Dendritic cell treated with granulocyte-macrophage colony-stimulating factor and Interleukin-4, amounts not matched to agents 40 ng/mL and 50 ng/mL, for 4 days (primary cell): Measurements from ENCODE around the gene SCAPER.

Source experiments
- H3K27ac Mint-ChIP-seq: one replicate; pipeline ENCODE4 v1.8.0; 2022; ENCODE audit warnings: mild to moderate bottlenecking, mixed read lengths
- H3K27me3 Mint-ChIP-seq: one replicate; pipeline ENCODE4 v1.8.0; 2022; ENCODE audit warnings: mild to moderate bottlenecking, mixed read lengths
- H3K36me3 Mint-ChIP-seq: one replicate; pipeline ENCODE4 v1.8.0; 2022; ENCODE audit warnings: low read depth, mixed read lengths
- H3K4me1 Mint-ChIP-seq: one replicate; pipeline ENCODE4 v1.8.0; 2022; ENCODE audit warnings: low read depth, mixed read lengths
- H3K4me3 Mint-ChIP-seq: one replicate; pipeline ENCODE4 v1.8.0; 2022; ENCODE audit warnings: mild to moderate bottlenecking, moderate library complexity, mixed read lengths
- H3K9me3 Mint-ChIP-seq: one replicate; pipeline ENCODE4 v1.8.0; 2022; ENCODE audit warnings: mixed read lengths
- intact Hi-C: fragments of 100-400 bp; cut with micrococcal nuclease; formaldehyde crosslinking; loops from one replicate; pipeline ENCODE4 v1.15.0; 2022

The SCAPER gene

DNA sequence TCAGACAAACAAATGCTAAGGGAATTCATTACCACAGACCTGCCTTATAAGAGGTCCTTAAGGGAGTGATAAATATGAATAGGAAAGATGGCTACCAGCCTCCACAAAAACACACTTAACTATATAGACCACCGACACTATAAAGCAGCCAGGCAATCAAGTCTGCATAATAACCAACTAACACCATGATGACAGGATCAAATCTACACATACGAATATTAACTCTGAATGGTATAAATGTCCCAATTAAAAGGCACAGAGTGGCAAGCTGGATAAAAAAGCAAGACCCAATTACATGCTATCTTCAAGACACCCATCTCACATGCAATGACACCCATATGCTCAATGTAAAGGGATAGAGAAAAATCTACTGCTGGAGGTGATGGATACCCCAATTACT is 221.1 kb downstream of the SCAPER start:
- Mint-ChIP-seq H3K4me3 (no peak overlapping the region), H3K27ac (no peak overlapping the region), H3K36me3 (no peaks in the 10 kb centered on the region), H3K9me3 (peaks cover 22% of the 10 kb centered on the region), H3K4me1 (no peaks in the 10 kb centered on the region), H3K27me3 (no peaks in the 10 kb centered on the region)
- intact Hi-C loops: no loop called here

DNA sequence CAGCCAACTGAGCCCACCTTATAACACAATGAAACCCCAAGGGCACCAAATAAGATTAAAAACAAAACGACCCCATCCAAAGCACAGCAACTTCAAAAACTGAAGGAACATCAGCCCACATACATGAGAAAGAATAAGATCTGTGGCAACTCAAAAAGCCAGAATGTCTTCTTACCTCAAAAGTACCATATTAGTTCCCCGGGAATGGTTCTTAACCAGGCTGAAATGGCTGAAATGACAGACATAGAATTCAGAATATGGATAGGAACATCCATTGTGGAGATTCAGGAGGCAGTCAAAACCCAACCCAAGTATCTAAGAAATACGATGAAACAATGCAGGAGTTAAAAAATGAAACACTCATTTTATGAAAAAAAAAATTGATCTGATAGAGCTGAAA is 222.3 kb downstream of the SCAPER start:
- H3K36me3 Mint-ChIP-seq: no peaks in the 10 kb centered on the region
- no peaks in the 10 kb centered on the region for H3K4me1 Mint-ChIP-seq
- H3K9me3 Mint-ChIP-seq: peaks cover 17% of the 10 kb centered on the region
- no peaks in the 10 kb centered on the region for H3K27me3 Mint-ChIP-seq
- no peak overlapping the region for H3K27ac Mint-ChIP-seq
- intact Hi-C loops: no loop called here
- no peak overlapping the region for H3K4me3 Mint-ChIP-seq

DNA sequence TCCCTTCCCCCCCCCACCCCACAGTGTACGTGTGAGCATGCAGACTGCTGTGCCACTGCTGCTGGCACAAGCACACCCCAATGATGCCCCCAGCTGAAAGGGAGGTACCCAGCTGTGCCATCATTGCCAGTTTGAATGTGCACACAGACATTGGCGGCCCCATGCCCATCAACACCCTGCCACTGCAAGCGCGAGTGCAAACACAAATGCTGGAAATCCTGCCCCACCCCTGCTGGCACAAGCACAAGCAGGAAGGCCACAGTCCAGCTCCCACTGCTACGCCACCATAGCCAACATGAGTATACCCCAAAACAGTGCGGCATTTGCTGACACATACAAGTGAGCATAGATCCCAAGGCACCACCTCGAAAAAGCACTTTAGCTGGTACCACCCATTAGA is 222.9 kb downstream of the SCAPER start:
- Mint-ChIP-seq H3K36me3 (no peaks in the 10 kb centered on the region), H3K4me1 (no peaks in the 10 kb centered on the region), H3K4me3 (no peak overlapping the region), H3K27me3 (no peaks in the 10 kb centered on the region), H3K9me3 (peaks cover 11% of the 10 kb centered on the region), H3K27ac (no peak overlapping the region)
- intact Hi-C loops: no loop called here

DNA sequence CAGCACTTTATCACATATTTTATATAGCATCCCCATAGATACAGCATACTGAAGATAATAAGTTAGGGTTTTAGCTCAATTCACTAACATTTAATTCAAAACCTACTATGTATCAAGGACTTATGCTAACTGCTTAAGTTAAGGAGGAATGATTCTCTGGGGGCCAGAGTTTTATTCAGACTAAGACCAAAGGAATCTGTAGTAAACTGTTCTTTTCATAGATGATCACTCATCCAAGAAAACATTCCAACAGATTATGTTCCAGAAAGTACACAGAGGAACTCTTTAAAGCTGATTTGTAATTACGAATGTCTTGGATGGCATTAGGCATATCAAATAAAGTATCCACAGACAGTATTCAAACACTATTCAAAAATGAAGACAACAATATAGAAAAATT is 226.4 kb downstream of the SCAPER start:
- Mint-ChIP-seq H3K4me3 (no peak overlapping the region), H3K27ac (no peak overlapping the region), H3K4me1 (no peaks in the 10 kb centered on the region), H3K36me3 (no peaks in the 10 kb centered on the region), H3K27me3 (no peaks in the 10 kb centered on the region), H3K9me3 (peaks cover 9% of the 10 kb centered on the region)
- intact Hi-C loops: no loop called here

DNA sequence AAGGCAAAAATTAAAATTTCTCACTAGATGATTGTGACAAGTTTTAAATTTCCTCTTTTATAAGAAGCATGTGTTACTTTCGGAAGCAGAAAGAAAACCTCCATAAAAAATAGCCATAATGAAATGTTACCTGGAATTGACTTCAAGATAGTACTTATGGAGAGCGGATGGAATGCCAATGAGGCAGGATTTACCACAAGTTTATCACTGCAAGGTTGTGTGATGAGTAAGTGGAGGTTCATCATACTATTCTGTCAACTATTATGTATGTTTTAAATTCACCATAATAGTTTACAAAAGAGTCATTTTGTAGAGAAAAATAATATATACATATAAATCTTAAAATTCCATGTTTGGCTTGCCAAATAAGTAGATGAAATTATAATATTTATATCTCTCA is 230.3 kb downstream of the SCAPER start:
- Mint-ChIP-seq H3K9me3 (no peaks in the 10 kb centered on the region), H3K36me3 (no peaks in the 10 kb centered on the region), H3K27me3 (no peaks in the 10 kb centered on the region), H3K27ac (no peak overlapping the region), H3K4me3 (no peak overlapping the region), H3K4me1 (peaks cover 10% of the 10 kb centered on the region)
- intact Hi-C loops: no loop called here

DNA sequence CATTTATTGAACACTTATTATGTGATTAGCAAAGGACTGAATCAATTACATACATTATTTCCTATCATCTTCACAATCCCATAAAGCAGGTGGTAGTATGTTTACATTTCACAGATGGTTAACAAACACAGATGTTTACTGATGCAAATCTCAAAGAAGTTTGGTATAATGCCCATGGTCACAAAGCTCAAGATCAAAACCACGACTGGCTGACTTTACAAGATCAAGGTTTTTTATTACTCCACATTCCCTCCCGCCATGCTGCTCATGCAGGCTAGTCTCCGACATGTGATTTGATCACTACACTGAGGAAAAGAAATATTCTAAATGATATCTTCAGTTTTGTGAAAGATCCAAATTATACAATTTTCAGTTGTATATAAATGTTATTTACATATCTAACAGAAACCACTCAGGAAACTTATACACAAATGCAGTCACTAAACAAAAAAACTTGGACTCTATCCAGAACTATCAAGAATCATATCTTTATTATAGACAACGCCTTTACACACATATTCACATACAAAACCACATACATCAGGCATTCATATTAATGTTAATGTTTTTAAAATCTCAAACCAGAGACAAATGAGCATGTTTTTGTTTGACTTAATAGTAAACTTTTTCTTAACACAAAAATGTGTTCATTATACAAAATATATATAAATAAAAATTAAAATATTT is 235.5 kb downstream of the SCAPER start:
- no peaks in the 10 kb centered on the region for H3K9me3 Mint-ChIP-seq
- no peak overlapping the region for H3K27ac Mint-ChIP-seq
- no peaks in the 10 kb centered on the region for H3K36me3 Mint-ChIP-seq
- peaks cover 10% of the 10 kb centered on the region for H3K4me1 Mint-ChIP-seq
- intact Hi-C loops: no loop called here
- H3K27me3 Mint-ChIP-seq: no peaks in the 10 kb centered on the region
- no peak overlapping the region for H3K4me3 Mint-ChIP-seq

DNA sequence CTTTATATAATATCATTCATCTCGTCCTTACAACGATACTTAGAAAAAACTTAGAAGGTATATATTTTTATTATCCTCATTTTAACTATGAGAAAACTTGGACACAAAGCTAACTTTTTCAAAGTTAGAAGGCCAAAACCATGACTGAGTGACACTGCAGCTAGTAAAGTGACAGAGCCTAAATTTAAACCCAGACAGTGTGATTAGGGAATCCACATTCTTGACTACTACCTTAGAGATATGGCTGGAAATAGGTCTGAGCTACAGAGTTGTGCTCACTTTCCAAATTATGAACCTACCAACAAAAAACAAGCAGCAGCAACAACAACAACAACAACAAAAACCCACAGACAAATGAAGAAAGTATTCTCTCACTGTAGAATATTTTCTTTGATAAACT is 236.2 kb downstream of the SCAPER start:
- H3K27me3 Mint-ChIP-seq: no peaks in the 10 kb centered on the region
- H3K36me3 Mint-ChIP-seq: no peaks in the 10 kb centered on the region
- H3K27ac Mint-ChIP-seq: no peak overlapping the region
- no peak overlapping the region for H3K4me3 Mint-ChIP-seq
- H3K9me3 Mint-ChIP-seq: no peaks in the 10 kb centered on the region
- peaks cover 10% of the 10 kb centered on the region for H3K4me1 Mint-ChIP-seq
- intact Hi-C loops: no loop called here

DNA sequence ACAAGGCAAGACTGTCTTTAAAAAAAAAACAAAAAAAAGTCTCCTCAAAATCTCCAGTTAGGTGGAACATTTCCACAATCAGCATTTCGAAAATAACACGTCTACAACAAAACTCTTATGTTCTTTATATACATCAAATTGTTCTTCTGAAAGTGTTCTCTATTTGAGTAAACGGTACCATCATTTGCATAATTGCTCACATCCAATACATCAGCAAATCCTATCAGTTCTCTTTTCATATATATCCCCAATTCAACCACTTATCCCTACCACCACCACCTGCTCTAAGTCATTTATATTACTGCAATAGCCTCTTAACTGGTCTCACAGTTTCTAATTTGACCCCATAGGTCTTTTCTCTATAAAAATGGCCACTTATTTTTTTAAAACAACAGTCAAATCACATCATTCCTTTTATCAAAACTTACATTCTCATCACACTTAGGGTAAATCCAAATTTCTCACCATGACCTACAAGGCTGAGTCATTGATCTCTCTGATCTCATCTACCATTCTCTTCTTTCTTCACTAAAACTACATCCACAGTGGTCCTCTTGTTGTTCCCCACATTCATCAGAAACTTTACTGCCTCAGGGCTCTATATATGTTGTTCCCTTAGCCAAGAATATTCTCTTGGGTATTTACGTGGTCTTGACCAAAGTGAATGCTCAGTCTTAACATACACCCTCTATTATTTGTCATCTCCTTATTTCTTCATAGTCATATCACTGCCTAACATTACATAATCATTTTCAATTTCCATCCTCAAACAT is 237.0 kb downstream of the SCAPER start:
- no peaks in the 10 kb centered on the region for H3K27me3 Mint-ChIP-seq
- H3K9me3 Mint-ChIP-seq: no peaks in the 10 kb centered on the region
- intact Hi-C loops: no loop called here
- H3K4me1 Mint-ChIP-seq: peaks cover 15% of the 10 kb centered on the region
- H3K27ac Mint-ChIP-seq: no peak overlapping the region
- no peaks in the 10 kb centered on the region for H3K36me3 Mint-ChIP-seq
- H3K4me3 Mint-ChIP-seq: no peak overlapping the region

DNA sequence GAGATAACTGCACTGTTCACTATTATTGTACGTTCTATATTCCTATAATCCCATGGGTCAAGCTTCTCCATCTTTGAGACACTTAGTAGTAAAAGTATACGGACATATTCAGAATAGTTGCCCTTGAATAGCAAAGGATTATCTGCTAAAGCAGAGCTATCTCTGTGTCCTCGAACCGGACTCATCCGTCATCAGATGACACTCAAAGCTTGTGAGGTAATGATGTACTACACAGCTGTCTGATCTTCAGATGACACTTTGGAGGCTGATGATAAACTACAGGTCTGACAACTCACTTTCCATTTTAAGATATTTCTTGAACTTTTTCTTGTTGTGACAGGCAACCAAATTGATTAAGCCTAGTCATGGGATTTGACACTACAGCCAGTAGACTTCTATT is 240.2 kb downstream of the SCAPER start:
- no peak overlapping the region for H3K27ac Mint-ChIP-seq
- peaks cover 12% of the 10 kb centered on the region for H3K36me3 Mint-ChIP-seq
- H3K9me3 Mint-ChIP-seq: peaks cover 7% of the 10 kb centered on the region
- H3K4me3 Mint-ChIP-seq: no peak overlapping the region
- H3K27me3 Mint-ChIP-seq: no peaks in the 10 kb centered on the region
- H3K4me1 Mint-ChIP-seq: peaks cover 5% of the 10 kb centered on the region
- intact Hi-C loops: no loop called here

DNA sequence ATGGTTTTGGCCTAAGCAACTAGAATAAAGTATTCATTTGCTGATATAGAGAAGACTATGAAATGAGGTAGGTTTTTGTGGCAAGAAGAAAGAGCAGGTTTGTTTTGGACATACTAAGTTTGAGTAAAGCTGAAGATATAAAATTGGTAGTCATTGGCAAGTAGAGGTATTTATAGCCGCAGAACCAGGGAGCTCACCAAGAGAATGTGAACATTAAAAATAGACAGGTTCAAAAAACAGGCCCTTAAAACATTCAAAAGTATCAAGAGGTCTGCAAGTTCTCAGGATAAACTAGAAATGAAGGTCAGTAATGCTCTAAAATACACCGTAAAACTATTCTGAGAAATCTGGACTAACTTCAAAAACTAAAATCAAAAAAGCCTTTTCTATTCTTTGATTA is 240.7 kb downstream of the SCAPER start:
- no peak overlapping the region for H3K4me3 Mint-ChIP-seq
- H3K36me3 Mint-ChIP-seq: peaks cover 12% of the 10 kb centered on the region
- peaks cover 7% of the 10 kb centered on the region for H3K9me3 Mint-ChIP-seq
- peaks cover 5% of the 10 kb centered on the region for H3K4me1 Mint-ChIP-seq
- no peak overlapping the region for H3K27ac Mint-ChIP-seq
- intact Hi-C loops: no loop called here
- no peaks in the 10 kb centered on the region for H3K27me3 Mint-ChIP-seq

DNA sequence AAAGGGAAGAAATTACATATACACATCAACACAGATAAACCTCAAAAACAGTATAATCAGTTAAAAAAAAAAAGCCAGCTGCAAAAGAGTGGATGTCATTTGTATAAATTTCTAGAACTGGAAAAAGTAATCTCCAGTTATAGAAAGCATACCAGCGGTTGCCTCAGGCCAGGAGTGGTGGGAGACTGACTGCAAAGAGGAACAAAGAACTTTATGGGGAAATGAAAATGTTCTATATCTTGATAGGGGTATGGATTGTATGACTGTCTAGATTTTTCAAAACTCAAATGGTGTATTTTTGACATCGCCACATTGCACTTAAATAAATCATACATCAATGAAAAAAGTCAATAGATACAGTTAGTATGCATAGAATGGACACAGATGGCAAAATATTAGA is 241.6 kb downstream of the SCAPER start:
- Mint-ChIP-seq H3K4me3 (no peak overlapping the region), H3K4me1 (peaks cover 5% of the 10 kb centered on the region), H3K9me3 (peaks cover 7% of the 10 kb centered on the region), H3K27me3 (no peaks in the 10 kb centered on the region), H3K36me3 (peaks cover 12% of the 10 kb centered on the region), H3K27ac (no peak overlapping the region)
- intact Hi-C loops: no loop called here

DNA sequence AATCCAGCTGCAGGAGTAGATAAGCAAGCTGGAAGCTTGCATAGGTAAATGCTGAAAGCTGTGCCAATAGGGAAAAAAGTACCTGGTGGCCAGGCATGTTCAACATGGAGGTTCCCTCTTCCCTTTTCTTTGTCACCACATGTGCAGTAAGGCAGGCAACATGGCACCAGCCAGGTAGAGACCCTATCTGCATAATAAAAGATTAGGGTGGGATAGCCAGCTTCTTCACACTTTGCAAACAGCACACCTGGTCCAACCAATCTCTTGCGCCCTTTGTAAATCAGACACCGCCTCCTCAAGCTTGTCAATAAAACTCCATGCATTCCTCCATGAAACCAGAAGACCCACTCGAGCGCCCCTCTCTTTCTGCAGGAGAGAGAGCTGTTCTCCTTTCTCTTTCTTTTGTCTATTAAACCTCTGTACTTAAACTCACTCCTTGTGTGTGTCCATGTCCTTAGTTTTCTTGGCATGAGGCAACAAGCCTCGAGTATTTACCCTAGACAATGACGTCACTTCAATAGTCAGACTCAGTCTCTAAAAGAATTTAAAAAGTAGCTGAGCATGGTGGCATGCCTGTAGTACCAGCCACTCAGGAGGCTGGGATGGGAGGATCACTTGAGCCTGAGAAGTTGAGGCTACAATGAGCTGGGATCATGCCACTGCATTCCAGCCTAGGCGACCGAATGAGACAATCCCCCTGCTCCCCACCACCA is 256.3 kb downstream of the SCAPER start:
- Mint-ChIP-seq H3K36me3 (peaks cover 20% of the 10 kb centered on the region), H3K27me3 (no peaks in the 10 kb centered on the region), H3K4me3 (no peak overlapping the region), H3K27ac (no peak overlapping the region), H3K4me1 (no peaks in the 10 kb centered on the region), H3K9me3 (peaks cover 14% of the 10 kb centered on the region)
- intact Hi-C loops: no loop called here

DNA sequence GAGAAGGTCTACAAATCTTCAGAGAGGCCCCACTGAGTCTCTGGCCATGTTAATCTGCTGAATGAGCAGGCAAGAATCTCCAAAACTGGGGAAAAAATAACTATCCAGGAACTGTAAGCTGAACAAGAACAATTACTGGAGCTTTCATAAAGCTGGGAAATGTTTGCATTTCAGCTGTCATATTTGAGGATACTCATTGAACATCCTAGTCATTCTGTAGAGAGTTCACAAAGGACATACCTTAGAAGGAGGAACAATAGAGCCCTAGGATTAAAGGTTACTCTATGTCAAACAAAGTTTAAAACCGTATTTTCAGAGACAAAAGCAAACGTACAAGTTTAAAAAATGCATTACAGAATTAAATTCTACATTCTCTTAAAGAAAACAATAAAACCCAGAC is 257.5 kb downstream of the SCAPER start:
- H3K4me3 Mint-ChIP-seq: no peak overlapping the region
- H3K27ac Mint-ChIP-seq: no peak overlapping the region
- intact Hi-C loops: no loop called here
- H3K4me1 Mint-ChIP-seq: no peaks in the 10 kb centered on the region
- H3K27me3 Mint-ChIP-seq: no peaks in the 10 kb centered on the region
- peaks cover 14% of the 10 kb centered on the region for H3K9me3 Mint-ChIP-seq
- peaks cover 20% of the 10 kb centered on the region for H3K36me3 Mint-ChIP-seq

DNA sequence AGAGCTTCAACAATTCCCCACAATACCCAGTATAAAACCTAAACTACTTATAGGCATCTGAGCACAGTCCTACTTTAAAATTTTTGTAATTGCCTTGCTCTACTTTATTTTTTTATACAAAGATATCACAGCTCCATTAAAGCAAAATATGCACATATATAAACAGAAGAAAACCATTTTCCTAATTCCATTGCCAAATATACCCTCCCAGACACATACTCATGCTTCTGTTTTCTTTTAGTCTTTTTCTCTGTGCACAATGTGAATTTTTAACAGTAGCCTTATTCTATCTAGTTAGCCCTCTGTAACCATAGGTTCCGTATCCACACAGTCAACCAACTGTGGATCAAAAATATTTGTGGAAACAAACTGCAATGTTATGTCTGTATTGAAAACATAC is 260.5 kb downstream of the SCAPER start:
- Mint-ChIP-seq H3K4me3 (no peak overlapping the region), H3K9me3 (peaks cover 14% of the 10 kb centered on the region), H3K4me1 (no peaks in the 10 kb centered on the region), H3K27ac (no peak overlapping the region), H3K27me3 (no peaks in the 10 kb centered on the region), H3K36me3 (peaks cover 13% of the 10 kb centered on the region)
- intact Hi-C loops: no loop called here
